Osteoblast (primary cell): ENCODE measurements around the gene CEP164. TPM values are rescaled to one million over a fixed set of nuclear protein-coding genes. Genes with fewer than 3 reads are reported as not detected.

ENCODE experiments used
- DNase-seq: peaks from one replicate; pipeline ENCODE4 v3.0.0; 2011; ENCODE audit warnings: low spot score, mixed read lengths; ENCODE audit not compliant: insufficient read length; ENCODE audit errors: missing footprints
- H2AFZ ChIP-seq: 2 replicates; pipeline ENCODE4 v1.6.0; 2011; ENCODE audit warnings: mild to moderate bottlenecking, low read length
- H3K27ac ChIP-seq: 2 replicates; pipeline ENCODE4 v1.5.1; 2011; ENCODE audit warnings: mild to moderate bottlenecking, low read depth, low read length, moderate library complexity
- H3K27me3 ChIP-seq: 2 replicates; pipeline ENCODE4 v1.6.0; 2012; ENCODE audit warnings: mild to moderate bottlenecking, control low read depth, inconsistent platforms, low read length, moderate library complexity; ENCODE audit not compliant: insufficient read depth
- H3K36me3 ChIP-seq: 2 replicates; pipeline ENCODE4 v1.5.1; 2011; ENCODE audit warnings: mild to moderate bottlenecking, low read length, control low read depth, moderate library complexity; ENCODE audit not compliant: insufficient read depth
- H3K4me1 ChIP-seq: 2 replicates; pipeline ENCODE4 v1.5.1; 2011; ENCODE audit warnings: mild to moderate bottlenecking, low read length, control low read depth, moderate library complexity; ENCODE audit not compliant: insufficient read depth
- H3K4me2 ChIP-seq: 2 replicates; pipeline ENCODE4 v1.6.0; 2011; ENCODE audit warnings: mild to moderate bottlenecking, low read length; ENCODE audit not compliant: insufficient read depth
- H3K4me3 ChIP-seq: fragments of 200-600 bp; sonication (generic); 3 replicates; pipeline ENCODE4 v1.5.1; 2012; ENCODE audit warnings: mild to moderate bottlenecking, low read length, inconsistent platforms; ENCODE audit not compliant: insufficient read depth
- H3K79me2 ChIP-seq: 2 replicates; pipeline ENCODE4 v1.6.0; 2012; ENCODE audit warnings: mild to moderate bottlenecking, low read length, control low read depth, inconsistent platforms; ENCODE audit not compliant: insufficient read depth
- H3K9me3 ChIP-seq: 2 replicates; pipeline ENCODE4 v1.5.1; 2011; ENCODE audit warnings: low read depth, low read length, control low read depth
- H4K20me1 ChIP-seq: 2 replicates; pipeline ENCODE4 v1.6.0; 2012; ENCODE audit warnings: mild to moderate bottlenecking, low read length, control low read depth; ENCODE audit not compliant: insufficient read depth
- total RNA-seq: library from RNA; depleted of rRNA; stranded (reverse); fragments of >200 nt; gene quantifications from 2 replicates; pipeline ENCODE4 v1.2.3, GENCODE V29; 2012
- TF ChIP-seq, protein P1 (sequence below): IDR thresholded peaks from 2 replicates; pipeline ENCODE4 v1.5.1; 2011; ENCODE audit warnings: mild to moderate bottlenecking, low read depth, low read length, moderate library complexity; ENCODE audit errors: extremely low read depth

CEP164 gene
- total RNA-seq, 1 donor = 38.0 TPM

DNA sequence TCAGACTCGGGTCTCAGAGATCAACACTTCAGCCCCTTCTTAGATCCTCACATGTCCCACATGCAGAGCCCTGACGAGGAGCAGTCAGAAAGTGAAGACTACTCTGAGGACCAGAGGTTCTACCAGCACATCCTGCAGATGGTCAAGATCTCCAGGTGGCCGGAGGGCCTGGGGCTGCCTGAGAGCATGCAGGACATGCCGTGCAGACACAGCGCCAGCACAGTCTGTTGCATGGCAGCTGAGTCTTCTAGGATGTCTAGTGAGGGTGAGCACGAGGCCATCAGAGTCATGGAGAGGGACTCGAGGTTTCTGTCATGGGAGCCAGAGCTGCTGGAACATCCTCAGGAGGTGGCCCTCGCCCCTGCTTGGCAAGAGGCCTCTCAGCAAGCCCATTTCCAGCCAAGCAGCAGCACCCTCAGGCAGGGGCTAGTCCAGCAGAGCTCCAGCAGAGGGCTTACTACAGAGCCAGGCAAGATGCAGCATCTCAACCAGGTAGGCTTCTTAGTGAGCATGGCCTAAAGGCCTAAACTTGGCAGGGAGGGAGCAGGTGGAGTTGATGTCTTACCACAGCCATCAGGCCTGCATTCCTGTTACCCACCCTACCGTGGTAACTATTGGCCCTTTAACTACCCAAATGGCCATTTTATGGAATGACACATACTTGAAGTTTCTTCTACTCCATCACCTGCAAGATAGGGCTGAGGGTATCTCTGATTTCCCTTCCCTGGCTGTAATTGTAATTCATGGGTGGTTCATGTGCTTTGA, 28.7 kb downstream of the CEP164 start:
- H3K4me2 ChIP-seq = no peak overlapping the region
- no peaks in the 10 kb centered on the region for H4K20me1 ChIP-seq
- DNase-seq = no peak
- H3K36me3 ChIP-seq = peaks cover 53% of the 10 kb centered on the region
- peaks cover 3% of the 10 kb centered on the region for H3K79me2 ChIP-seq
- TF ChIP-seq, protein P1, sequence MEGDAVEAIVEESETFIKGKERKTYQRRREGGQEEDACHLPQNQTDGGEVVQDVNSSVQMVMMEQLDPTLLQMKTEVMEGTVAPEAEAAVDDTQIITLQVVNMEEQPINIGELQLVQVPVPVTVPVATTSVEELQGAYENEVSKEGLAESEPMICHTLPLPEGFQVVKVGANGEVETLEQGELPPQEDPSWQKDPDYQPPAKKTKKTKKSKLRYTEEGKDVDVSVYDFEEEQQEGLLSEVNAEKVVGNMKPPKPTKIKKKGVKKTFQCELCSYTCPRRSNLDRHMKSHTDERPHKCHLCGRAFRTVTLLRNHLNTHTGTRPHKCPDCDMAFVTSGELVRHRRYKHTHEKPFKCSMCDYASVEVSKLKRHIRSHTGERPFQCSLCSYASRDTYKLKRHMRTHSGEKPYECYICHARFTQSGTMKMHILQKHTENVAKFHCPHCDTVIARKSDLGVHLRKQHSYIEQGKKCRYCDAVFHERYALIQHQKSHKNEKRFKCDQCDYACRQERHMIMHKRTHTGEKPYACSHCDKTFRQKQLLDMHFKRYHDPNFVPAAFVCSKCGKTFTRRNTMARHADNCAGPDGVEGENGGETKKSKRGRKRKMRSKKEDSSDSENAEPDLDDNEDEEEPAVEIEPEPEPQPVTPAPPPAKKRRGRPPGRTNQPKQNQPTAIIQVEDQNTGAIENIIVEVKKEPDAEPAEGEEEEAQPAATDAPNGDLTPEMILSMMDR = no peak
- H2AFZ ChIP-seq = no peak overlapping the region
- no peak overlapping the region for H3K27ac ChIP-seq
- H3K27me3 ChIP-seq = no peaks in the 10 kb centered on the region
- no peaks in the 10 kb centered on the region for H3K9me3 ChIP-seq
- no peaks in the 10 kb centered on the region for H3K4me1 ChIP-seq
- no peak overlapping the region for H3K4me3 ChIP-seq

DNA sequence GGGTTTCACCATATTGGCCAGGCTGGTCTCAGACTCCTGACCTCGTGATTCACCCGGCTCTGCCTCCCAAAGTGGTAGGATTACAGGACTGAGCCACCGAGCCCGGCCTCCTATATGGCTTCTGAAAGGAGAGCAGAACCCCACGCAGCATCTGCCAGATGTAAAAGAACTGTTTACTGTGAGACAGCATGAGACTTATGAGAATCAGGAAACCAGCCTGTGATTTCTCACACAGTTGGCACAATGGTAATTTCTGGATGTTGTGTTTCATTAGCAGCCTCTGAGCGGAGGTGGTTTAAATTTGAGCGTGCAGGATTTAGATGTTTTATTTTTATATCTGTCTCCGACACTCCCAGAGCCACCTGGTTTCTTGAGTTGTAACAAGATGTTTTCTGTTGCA, 33.8 kb downstream of the CEP164 start:
- TF ChIP-seq, protein P1 = no peak
- Histone ChIP-seq H3K27ac (no peak overlapping the region), H3K4me1 (no peaks in the 10 kb centered on the region), H2AFZ (no peak overlapping the region), H3K36me3 (peaks cover 55% of the 10 kb centered on the region), H3K79me2 (peaks cover 3% of the 10 kb centered on the region), H3K4me2 (no peak overlapping the region), H3K4me3 (no peak overlapping the region), H3K27me3 (no peaks in the 10 kb centered on the region), H4K20me1 (no peaks in the 10 kb centered on the region), H3K9me3 (no peaks in the 10 kb centered on the region)
- no peak for DNase-seq

DNA sequence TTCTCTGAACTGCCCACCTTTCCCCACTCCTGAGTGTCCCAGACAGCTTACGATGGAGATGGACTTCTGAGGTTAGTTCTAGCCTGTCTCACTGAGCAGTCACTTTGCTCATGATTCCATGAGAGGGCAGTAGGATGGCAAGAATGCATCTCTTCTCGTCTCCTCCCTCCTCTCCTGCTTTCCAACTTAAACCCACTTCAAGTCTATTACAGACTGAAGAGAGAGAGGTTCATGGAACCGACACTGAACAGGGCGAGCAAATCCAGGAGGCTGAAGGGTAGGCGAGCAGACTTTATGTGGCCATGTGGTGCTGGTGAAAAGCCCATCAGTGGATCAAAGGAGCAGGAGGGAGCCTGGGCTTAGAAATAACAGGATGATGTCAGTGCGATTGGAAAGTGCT, 38.6 kb downstream of the CEP164 start:
- H3K27me3 ChIP-seq = no peaks in the 10 kb centered on the region
- no peak overlapping the region for H3K27ac ChIP-seq
- H3K4me3 ChIP-seq = no peak overlapping the region
- no peak overlapping the region for H3K4me2 ChIP-seq
- no peak overlapping the region for H2AFZ ChIP-seq
- no peaks in the 10 kb centered on the region for H3K79me2 ChIP-seq
- no peaks in the 10 kb centered on the region for H3K9me3 ChIP-seq
- TF ChIP-seq, protein P1 = no peak
- peaks cover 54% of the 10 kb centered on the region for H3K36me3 ChIP-seq
- no peak for DNase-seq
- H4K20me1 ChIP-seq = no peaks in the 10 kb centered on the region
- H3K4me1 ChIP-seq = no peaks in the 10 kb centered on the region

DNA sequence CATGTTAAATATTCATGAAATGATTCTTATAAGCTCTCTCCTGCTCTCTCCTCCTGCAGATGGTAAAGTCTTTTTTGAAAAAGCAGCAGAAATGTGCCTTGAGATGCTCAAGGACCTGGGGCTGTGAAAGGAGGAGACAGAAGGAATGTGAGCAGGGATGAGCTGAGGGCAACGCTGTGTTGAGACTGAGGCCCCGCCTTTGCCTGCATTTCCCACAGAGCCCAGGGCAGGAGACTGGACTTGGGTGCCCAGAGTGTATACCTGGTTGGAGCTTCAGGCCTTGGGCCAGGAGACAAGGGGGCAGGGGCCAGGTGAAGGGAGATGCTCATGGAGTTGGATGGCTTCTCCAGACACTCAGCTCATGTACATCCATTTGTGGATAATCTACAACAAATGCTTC, 39.2 kb downstream of the CEP164 start:
- no peak overlapping the region for H2AFZ ChIP-seq
- no peak overlapping the region for H3K4me2 ChIP-seq
- no peaks in the 10 kb centered on the region for H3K79me2 ChIP-seq
- no peak overlapping the region for H3K4me3 ChIP-seq
- no peak for DNase-seq
- TF ChIP-seq, protein P1 = no peak
- H3K27ac ChIP-seq = no peak overlapping the region
- no peaks in the 10 kb centered on the region for H3K27me3 ChIP-seq
- H3K9me3 ChIP-seq = no peaks in the 10 kb centered on the region
- peaks cover 58% of the 10 kb centered on the region for H3K36me3 ChIP-seq
- no peaks in the 10 kb centered on the region for H4K20me1 ChIP-seq
- H3K4me1 ChIP-seq = no peaks in the 10 kb centered on the region
